Lung (tissue), 12 donors: ENCODE results near the gene STARD13. TPM values are rescaled to one million over a fixed set of nuclear protein-coding genes. Genes with fewer than 3 reads are reported as not detected.

Experiments used
- ATAC-seq: fragments of 200-7000 bp; cut with Tn5 transposase; one replicate; pipeline ENCODE4 v1.9.1; 2020; ENCODE audit warnings: moderate number of reproducible peaks; ENCODE audit not compliant: insufficient read depth, low FRiP score
- DNase-seq, 3 donors: peaks; one replicate each; pipeline ENCODE4 v3.0.0-alpha.2; 2013 to 2017
- H3K27ac ChIP-seq, 2 donors: one replicate each; pipeline ENCODE4 v1.5.1; 2013; ENCODE audit warnings: mild to moderate bottlenecking in 2 of 2, moderate library complexity in 2 of 2, control low read depth in 1 of 2, inconsistent platforms in 1 of 2, low read depth in 1 of 2, low read length in 1 of 2
- H3K27me3 ChIP-seq, 3 donors: one replicate each; pipeline ENCODE4 v1.5.1; 2013; ENCODE audit warnings: low read length in 2 of 3; ENCODE audit not compliant: control insufficient read depth in 3 of 3, insufficient read depth in 3 of 3
- H3K36me3 ChIP-seq, 4 donors: one replicate each; pipeline ENCODE4 v1.5.1; 2013; ENCODE audit warnings: low read length in 4 of 4, mild to moderate bottlenecking in 1 of 4, moderate library complexity in 1 of 4; ENCODE audit not compliant: control insufficient read depth in 4 of 4, insufficient read depth in 4 of 4
- H3K4me1 ChIP-seq, 5 donors: one replicate each; pipeline ENCODE4 v1.5.1; 2013; ENCODE audit warnings: low read length in 5 of 5, mild to moderate bottlenecking in 2 of 5, moderate library complexity in 1 of 5; ENCODE audit not compliant: control insufficient read depth in 5 of 5, insufficient read depth in 5 of 5
- H3K4me3 ChIP-seq: one replicate; pipeline ENCODE4 v1.5.1; 2013; ENCODE audit warnings: mild to moderate bottlenecking, control low read depth, moderate library complexity
- H3K9ac ChIP-seq, 2 donors: one replicate each; pipeline ENCODE4 v1.5.1; 2013; ENCODE audit warnings: low read length in 2 of 2, control low read depth in 1 of 2; ENCODE audit not compliant: insufficient read depth in 1 of 2
- H3K9me3 ChIP-seq, 4 donors: one replicate each; pipeline ENCODE4 v1.5.1; 2013; ENCODE audit warnings: low read length in 3 of 4, mild to moderate bottlenecking in 1 of 4, moderate library complexity in 1 of 4; ENCODE audit not compliant: control insufficient read depth in 4 of 4, insufficient read depth in 3 of 4
- CTCF ChIP-seq: IDR thresholded peaks from 2 replicates; pipeline ENCODE4 v1.5.1; 2012; ENCODE audit warnings: mild to moderate bottlenecking; ENCODE audit errors: control extremely low read depth, extremely low read depth
- whole genome bisulfite sequencing, 2 donors: extraction: QIAGEN DNeasy Blood & Tissue Kit; methylation state at CpG; one replicate each; pipeline ENCODE4 v1.1.7; 2013; 5-methylcytosine and 5-hydroxymethylcytosine counted together
- polyA plus RNA-seq, 2 donors: library from polyadenylated mRNA; stranded (reverse); fragments of 200-250 nt; gene quantifications; one replicate each; pipeline ENCODE4 v1.2.1, GENCODE V29; 2013
- total RNA-seq, 2 donors: library from RNA; depleted of rRNA in 1 of 2; stranded (reverse); fragments of >200 nt in 1 of 2; gene quantifications; one replicate each; pipeline ENCODE4 v1.2.1, GENCODE V29; 2014 to 2021
- donor health status: control.
- donor health status: control.
- donor health status: Bipolar disorder and iron deficiency.
- donor health status: healthy.
- donor health status: DM: yes; HTN: yes; CAD: no.

STARD13 gene
- total and polyA plus RNA-seq, 4 donors: 7.9 to 91.6 (median 29.7) TPM

GRCh38 chr13:33154911-33155310 is 130.6 kb downstream of the STARD13 start:
- Histone ChIP-seq H3K4me3 (no peak overlapping the region), H3K9me3 (no peaks in the 10 kb centered on the region), H3K4me1 (peaks cover 0 to 9% (median 4%) of the 10 kb centered on the region in 5 donors), H3K27me3 (no peaks in the 10 kb centered on the region), H3K27ac (no peak overlapping the region), H3K36me3 (peaks cover 2 to 14% (median 6%) of the 10 kb centered on the region in 4 donors), H3K9ac (no peak overlapping the region)
- no peak for TF ChIP-seq CTCF
- WGBS, 2 donors: 88% methylated on average over 5 of the region's 5 CpGs
- ATAC-seq (no peak), DNase-seq (no peak)

- H3K4me3 ChIP-seq: no peak overlapping the region
- H3K27ac ChIP-seq: peak overlapping the region in 1 of 2 donors; percentile 43
- TF ChIP-seq CTCF: no peak
- DNase-seq (peak in 2 of 3 donors; percentile 29 to 55), ATAC-seq (no peak)
- H3K9me3 ChIP-seq: no peaks in the 10 kb centered on the region
- 72 to 84% methylated on average over 17 of the region's 17 CpGs for WGBS, 2 donors
- H3K4me1 ChIP-seq: peaks cover 0 to 9% (median 4%) of the 10 kb centered on the region in 5 donors
- H3K9ac ChIP-seq: no peak overlapping the region
- no peaks in the 10 kb centered on the region for H3K27me3 ChIP-seq
- H3K36me3 ChIP-seq: peaks cover 0 to 9% (median 5%) of the 10 kb centered on the region in 4 donors
Measured at GRCh38 chr13:33153421-33154404, 131.8 kb downstream of the STARD13 start.

- Histone ChIP-seq H3K4me1 (peaks cover 0 to 9% (median 4%) of the 10 kb centered on the region in 5 donors), H3K9me3 (no peaks in the 10 kb centered on the region), H3K9ac (no peak overlapping the region), H3K27me3 (no peaks in the 10 kb centered on the region), H3K4me3 (no peak overlapping the region), H3K36me3 (peaks cover 0 to 9% (median under 1%) of the 10 kb centered on the region in 4 donors), H3K27ac (no peak overlapping the region)
- WGBS, 2 donors: 74 to 89% methylated on average over 3 of the region's 3 CpGs
- DNase-seq (no peak), ATAC-seq (no peak)
- no peak for TF ChIP-seq CTCF
Measured at GRCh38 chr13:33152389-33152788, 133.2 kb downstream of the STARD13 start.
